ENCODE data around the gene YIPF1.

YIPF1 gene

DNA sequence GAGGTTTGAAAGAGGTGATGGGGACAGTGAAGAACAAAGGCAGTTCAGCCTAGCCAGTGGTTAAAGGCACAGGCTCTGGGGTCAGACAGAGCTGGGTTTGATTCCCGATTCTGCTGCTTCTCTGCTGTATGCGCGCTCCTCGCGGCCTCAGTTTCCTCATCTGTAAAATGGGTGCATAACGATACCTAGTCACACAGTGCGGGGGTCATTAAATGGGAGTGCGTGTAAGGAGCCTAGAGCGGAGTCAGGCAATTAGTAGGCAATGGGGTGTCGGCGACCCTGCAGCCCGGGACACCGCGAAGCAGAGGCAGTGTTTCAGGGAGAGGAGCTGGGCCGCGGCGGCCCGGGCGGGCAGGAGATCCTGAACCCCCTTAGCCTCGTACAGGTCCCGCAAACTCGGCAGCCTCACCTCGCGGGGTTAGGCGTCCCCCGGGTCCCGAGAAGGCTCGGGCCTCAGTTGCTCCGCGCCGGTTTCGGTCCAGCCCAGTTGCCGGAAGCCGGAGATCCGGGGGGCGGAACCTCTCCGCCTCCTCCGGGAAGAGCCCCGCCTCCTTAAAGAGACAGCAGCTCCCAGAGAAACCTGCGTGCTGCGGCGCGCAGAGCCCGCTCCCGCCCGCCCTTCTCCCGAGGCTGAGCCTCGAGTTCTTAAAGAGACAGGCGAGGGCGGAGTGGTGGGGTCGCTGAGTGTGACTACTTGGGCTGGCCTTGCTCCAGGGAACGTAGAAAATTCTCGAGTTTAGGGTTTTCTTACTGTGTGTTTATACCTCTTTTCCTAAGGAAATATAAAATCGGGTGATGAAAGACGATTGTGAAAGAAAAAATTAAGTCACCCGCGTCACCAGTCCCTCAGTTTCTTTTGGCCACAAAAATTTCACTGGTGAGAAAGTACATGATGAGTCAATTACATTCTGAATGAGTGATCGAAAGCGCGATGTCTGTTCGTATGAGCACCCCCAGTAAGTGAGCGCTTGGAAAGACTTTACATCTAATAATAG, at the start of gene YIPF1:
Gene YIPF1, minus strand, starts transcription at position 494 of the 995 bp plus-strand sequence. CDS start 860 bp downstream, outside the sequence.
- no peaks in the 10 kb centered on the region for H3K9me2 ChIP-seq (replicated peaks; ENCODE audit: insufficient read depth, low read length)
- TF ChIP-seq, protein P1, sequence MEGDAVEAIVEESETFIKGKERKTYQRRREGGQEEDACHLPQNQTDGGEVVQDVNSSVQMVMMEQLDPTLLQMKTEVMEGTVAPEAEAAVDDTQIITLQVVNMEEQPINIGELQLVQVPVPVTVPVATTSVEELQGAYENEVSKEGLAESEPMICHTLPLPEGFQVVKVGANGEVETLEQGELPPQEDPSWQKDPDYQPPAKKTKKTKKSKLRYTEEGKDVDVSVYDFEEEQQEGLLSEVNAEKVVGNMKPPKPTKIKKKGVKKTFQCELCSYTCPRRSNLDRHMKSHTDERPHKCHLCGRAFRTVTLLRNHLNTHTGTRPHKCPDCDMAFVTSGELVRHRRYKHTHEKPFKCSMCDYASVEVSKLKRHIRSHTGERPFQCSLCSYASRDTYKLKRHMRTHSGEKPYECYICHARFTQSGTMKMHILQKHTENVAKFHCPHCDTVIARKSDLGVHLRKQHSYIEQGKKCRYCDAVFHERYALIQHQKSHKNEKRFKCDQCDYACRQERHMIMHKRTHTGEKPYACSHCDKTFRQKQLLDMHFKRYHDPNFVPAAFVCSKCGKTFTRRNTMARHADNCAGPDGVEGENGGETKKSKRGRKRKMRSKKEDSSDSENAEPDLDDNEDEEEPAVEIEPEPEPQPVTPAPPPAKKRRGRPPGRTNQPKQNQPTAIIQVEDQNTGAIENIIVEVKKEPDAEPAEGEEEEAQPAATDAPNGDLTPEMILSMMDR (IDR thresholded peaks at IDR 0.05; ENCODE audit: low read length): no peak
- TF ChIP-seq EZH2phosphoT487 (IDR thresholded peaks at IDR 0.05; ENCODE audit: low read length): no peak
- no peak for TF ChIP-seq EZH2 (optimal IDR thresholded peaks at IDR 0.05; ENCODE audit: low read depth, low read length)
- no peaks in the 10 kb centered on the region for H3K27me3 ChIP-seq (replicated peaks; ENCODE audit: insufficient read depth, low read length)
- peaks cover 5% of the 10 kb centered on the region for H3K79me2 ChIP-seq (ENCODE audit: low read length)
- DNase-seq: peak; percentile 93
- peak within 1 kb of the TSS; percentile 99 for H2AFZ ChIP-seq (ENCODE audit: low read length)
- H3K4me3 ChIP-seq (ENCODE audit: low read length): peak within 1 kb of the TSS; percentile 99
- no peaks in the 10 kb centered on the region for H3K9me3 ChIP-seq (replicated peaks; ENCODE audit: insufficient read depth, low read length)
- H3K4me1 ChIP-seq (ENCODE audit: low read length): peaks cover 22% of the 10 kb centered on the region
- no peaks in the 10 kb centered on the region for H4K20me1 ChIP-seq (ENCODE audit: insufficient read depth, low read length)
- peak within 1 kb of the TSS; percentile 66; the same call in 1 of the 2 replicates for H3K27ac ChIP-seq (ENCODE audit: low read length)
- no peaks in the 10 kb centered on the region for H3K36me3 ChIP-seq (replicated peaks; ENCODE audit: insufficient read depth, low read length)
- peak within 1 kb of the TSS; percentile 89 for H3K4me2 ChIP-seq (ENCODE audit: low read depth, low read length)
- peak within 1 kb of the TSS; percentile 86 for H3K9ac ChIP-seq (ENCODE audit: low read length)
- peaks cover 21% of the 10 kb centered on the region for H3F3A ChIP-seq (ENCODE audit: insufficient read depth, low read length)

DNA sequence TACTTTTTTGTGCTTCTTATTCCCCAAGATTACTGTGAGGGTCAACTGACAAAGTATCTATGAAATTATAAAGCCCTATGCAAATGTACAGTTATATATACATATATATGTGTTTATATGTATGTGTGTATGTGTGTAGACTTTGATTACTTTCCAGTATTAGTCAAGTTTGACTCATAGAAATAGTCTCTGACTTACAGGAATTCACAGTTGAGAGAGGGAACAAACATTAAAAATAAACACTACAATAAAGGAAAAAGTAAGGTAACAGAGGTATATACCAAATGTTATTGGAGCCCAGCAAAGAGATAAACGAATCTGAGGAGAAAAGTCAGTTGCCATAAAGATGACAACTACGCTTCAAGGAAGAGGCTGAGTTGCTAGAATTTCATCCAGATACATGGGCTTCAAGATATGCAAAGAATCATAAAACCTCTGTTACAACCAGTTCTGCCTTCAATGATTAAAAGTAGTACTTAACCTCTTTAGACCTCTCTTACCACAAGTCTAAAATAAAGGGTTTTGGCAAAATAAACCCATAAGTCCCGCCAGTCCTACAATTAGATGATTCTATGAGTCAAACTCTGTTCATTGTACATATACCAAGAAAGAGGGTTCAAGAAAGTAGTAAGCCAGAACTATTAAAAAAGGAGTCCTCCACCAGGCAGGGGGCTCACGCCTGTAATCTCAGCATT, 48.7 kb upstream of the YIPF1 start:
- peaks cover 3% of the 10 kb centered on the region; the same call in 1 of the 2 replicates for H3K36me3 ChIP-seq (replicated peaks; ENCODE audit: insufficient read depth, low read length)

DNA sequence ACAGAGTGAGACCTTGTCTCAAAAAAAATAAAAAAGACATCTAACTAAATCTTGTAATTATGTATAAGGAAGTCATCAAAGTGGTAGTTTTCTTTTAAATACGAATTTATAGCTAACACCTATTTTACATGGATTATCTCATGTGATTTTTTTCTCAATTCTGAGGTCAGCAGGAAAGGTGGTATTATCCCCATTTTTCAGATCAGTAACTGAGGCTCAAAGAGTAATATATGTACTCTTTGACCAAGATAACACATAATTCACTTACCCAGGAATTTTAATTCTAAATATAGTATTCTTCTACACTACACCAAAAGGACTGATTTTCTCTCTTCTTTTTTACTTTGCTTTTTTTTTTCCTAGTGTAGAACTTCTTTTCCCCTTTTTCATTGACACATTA, 46.8 kb upstream of the YIPF1 start:
- Histone ChIP-seq H3K4me3 (ENCODE audit: low read length) (no peak overlapping the region), H4K20me1 (ENCODE audit: insufficient read depth, low read length) (no peaks in the 10 kb centered on the region), H3K9me2 (replicated peaks; ENCODE audit: insufficient read depth, low read length) (no peaks in the 10 kb centered on the region), H3F3A (ENCODE audit: insufficient read depth, low read length) (no peaks in the 10 kb centered on the region), H3K9ac (ENCODE audit: low read length) (no peak overlapping the region), H3K27me3 (replicated peaks; ENCODE audit: insufficient read depth, low read length) (no peaks in the 10 kb centered on the region), H3K27ac (ENCODE audit: low read length) (no peak overlapping the region), H3K4me1 (ENCODE audit: low read length) (no peaks in the 10 kb centered on the region), H3K4me2 (ENCODE audit: low read depth, low read length) (no peak overlapping the region), H3K36me3 (replicated peaks; ENCODE audit: insufficient read depth, low read length) (peaks cover 3% of the 10 kb centered on the region; the same call in 1 of the 2 replicates), H3K79me2 (ENCODE audit: low read length) (no peaks in the 10 kb centered on the region), H2AFZ (ENCODE audit: low read length) (no peak overlapping the region), H3K9me3 (replicated peaks; ENCODE audit: insufficient read depth, low read length) (no peaks in the 10 kb centered on the region)
- no peak for TF ChIP-seq EZH2 (optimal IDR thresholded peaks at IDR 0.05; ENCODE audit: low read depth, low read length)
- no peak for DNase-seq

More for the DNA sequence above, 48.7 kb upstream of the YIPF1 start:
- Histone ChIP-seq H4K20me1 (ENCODE audit: insufficient read depth, low read length) (no peaks in the 10 kb centered on the region), H3K4me3 (ENCODE audit: low read length) (no peak overlapping the region), H3K4me2 (ENCODE audit: low read depth, low read length) (no peak overlapping the region), H3K9me2 (replicated peaks; ENCODE audit: insufficient read depth, low read length) (no peaks in the 10 kb centered on the region), H2AFZ (ENCODE audit: low read length) (no peak overlapping the region), H3K27me3 (replicated peaks; ENCODE audit: insufficient read depth, low read length) (no peaks in the 10 kb centered on the region), H3K9me3 (replicated peaks; ENCODE audit: insufficient read depth, low read length) (no peaks in the 10 kb centered on the region), H3K4me1 (ENCODE audit: low read length) (no peaks in the 10 kb centered on the region), H3F3A (ENCODE audit: insufficient read depth, low read length) (no peaks in the 10 kb centered on the region), H3K9ac (ENCODE audit: low read length) (no peak overlapping the region), H3K79me2 (ENCODE audit: low read length) (peaks cover 12% of the 10 kb centered on the region), H3K27ac (ENCODE audit: low read length) (no peak overlapping the region)
- TF ChIP-seq EZH2 (optimal IDR thresholded peaks at IDR 0.05; ENCODE audit: low read depth, low read length) (no peak), EZH2phosphoT487 (IDR thresholded peaks at IDR 0.05; ENCODE audit: low read length) (no peak)
- TF ChIP-seq, protein P1 (IDR thresholded peaks at IDR 0.05; ENCODE audit: low read length): no peak
- DNase-seq: no peak
